HG02759 (cell line): ENCODE results near the gene DSCAML1.

ENCODE experiments used
- ATAC-seq: cut with Tn5 transposase; IDR thresholded peaks from one replicate; pipeline ENCODE4 v1.9.1; 2021; ENCODE audit warnings: mild to moderate bottlenecking, moderate library complexity; ENCODE audit not compliant: unreplicated experiment

The DSCAML1 gene

GRCh38 chr11:117671370-117671769 is 125.6 kb downstream of the DSCAML1 start:
- no peak for ATAC-seq

- ATAC-seq, result no peak
Measured at GRCh38 chr11:117670924-117671323, 126.1 kb downstream of the DSCAML1 start.

GRCh38 chr11:117670443-117670842 is 126.6 kb downstream of the DSCAML1 start:
- ATAC-seq, result no peak

- no peak for ATAC-seq
Measured at GRCh38 chr11:117669616-117670015, 127.4 kb downstream of the DSCAML1 start.

- no peak for ATAC-seq
Measured at GRCh38 chr11:117669062-117669461, 128.0 kb downstream of the DSCAML1 start.

- no peak for ATAC-seq
Measured at GRCh38 chr11:117668321-117668751, 128.7 kb downstream of the DSCAML1 start.

GRCh38 chr11:117664897-117665296 is 132.1 kb downstream of the DSCAML1 start:
- ATAC-seq, result no peak

- ATAC-seq, result no peak
Measured at GRCh38 chr11:117663821-117664220, 133.2 kb downstream of the DSCAML1 start.

- no peak for ATAC-seq
Measured at GRCh38 chr11:117663414-117663813, 133.6 kb downstream of the DSCAML1 start.

GRCh38 chr11:117662671-117663269 is 134.2 kb downstream of the DSCAML1 start:
- ATAC-seq, result no peak

- no peak for ATAC-seq
Measured at GRCh38 chr11:117662255-117662654, 134.8 kb downstream of the DSCAML1 start.

GRCh38 chr11:117658809-117659208 is 138.2 kb downstream of the DSCAML1 start:
- no peak for ATAC-seq

- no peak for ATAC-seq
Measured at GRCh38 chr11:117657794-117658193, 139.2 kb downstream of the DSCAML1 start.

- ATAC-seq, result no peak
Measured at GRCh38 chr11:117654281-117655255, 142.4 kb downstream of the DSCAML1 start.

GRCh38 chr11:117652521-117652920 is 144.5 kb downstream of the DSCAML1 start:
- no peak for ATAC-seq

- ATAC-seq, result no peak
Measured at GRCh38 chr11:117649296-117650055, 147.5 kb downstream of the DSCAML1 start.

- no peak for ATAC-seq
Measured at GRCh38 chr11:117647872-117648271, 149.1 kb downstream of the DSCAML1 start.

- no peak for ATAC-seq
Measured at GRCh38 chr11:117647207-117647606, 149.8 kb downstream of the DSCAML1 start.

GRCh38 chr11:117646411-117646810 is 150.6 kb downstream of the DSCAML1 start:
- ATAC-seq, result no peak

GRCh38 chr11:117644403-117645155 is 152.4 kb downstream of the DSCAML1 start:
- ATAC-seq, result no peak
